ENCODE measurements around the gene SHANK2.
"Not testable (repeated sequence)": the region's sequence is repeated elsewhere in the genome, so short reads cannot be mapped to it uniquely, and the experiment has no call there.

The SHANK2 gene

DNA sequence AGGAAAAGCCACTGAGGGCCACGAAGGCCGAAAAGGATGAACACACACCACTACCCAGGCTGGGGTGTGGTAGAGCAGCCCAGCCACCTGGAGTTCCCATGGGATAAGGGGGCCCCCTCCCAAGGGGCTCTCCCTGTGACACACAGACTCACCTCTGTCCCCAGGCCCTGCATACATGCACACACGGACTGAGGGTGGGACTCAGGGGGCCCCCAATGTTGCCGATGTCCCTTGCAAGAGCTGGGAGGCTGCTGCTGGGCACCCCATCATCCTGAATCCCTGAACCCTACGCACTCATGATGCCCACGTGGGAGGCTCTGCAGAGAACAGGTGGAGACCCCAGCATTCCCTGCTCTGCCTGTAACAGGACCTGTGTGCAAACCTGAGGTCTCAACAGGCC is 14.5 kb downstream of the SHANK2 start:
- no peak for DNase-seq
- Histone ChIP-seq H3K27ac (ENCODE audit: insufficient read depth, low read length, poor library complexity, severe bottlenecking) (no peak overlapping the region), H3K27me3 (replicated peaks; ENCODE audit: control insufficient read depth, insufficient read depth, low read length, poor library complexity, severe bottlenecking) (no peaks in the 10 kb centered on the region), H3K4me1 (ENCODE audit: control insufficient read depth, insufficient read depth, low read length, poor library complexity, severe bottlenecking) (no peaks in the 10 kb centered on the region), H3K9me3 (ENCODE audit: control insufficient read depth, low read length) (no peaks in the 10 kb centered on the region), H3K4me3 (ENCODE audit: insufficient read depth, low read depth, low read length, poor library complexity, severe bottlenecking) (no peak overlapping the region), H3K36me3 (ENCODE audit: control insufficient read depth, insufficient read depth, low read length) (no peaks in the 10 kb centered on the region)

DNA sequence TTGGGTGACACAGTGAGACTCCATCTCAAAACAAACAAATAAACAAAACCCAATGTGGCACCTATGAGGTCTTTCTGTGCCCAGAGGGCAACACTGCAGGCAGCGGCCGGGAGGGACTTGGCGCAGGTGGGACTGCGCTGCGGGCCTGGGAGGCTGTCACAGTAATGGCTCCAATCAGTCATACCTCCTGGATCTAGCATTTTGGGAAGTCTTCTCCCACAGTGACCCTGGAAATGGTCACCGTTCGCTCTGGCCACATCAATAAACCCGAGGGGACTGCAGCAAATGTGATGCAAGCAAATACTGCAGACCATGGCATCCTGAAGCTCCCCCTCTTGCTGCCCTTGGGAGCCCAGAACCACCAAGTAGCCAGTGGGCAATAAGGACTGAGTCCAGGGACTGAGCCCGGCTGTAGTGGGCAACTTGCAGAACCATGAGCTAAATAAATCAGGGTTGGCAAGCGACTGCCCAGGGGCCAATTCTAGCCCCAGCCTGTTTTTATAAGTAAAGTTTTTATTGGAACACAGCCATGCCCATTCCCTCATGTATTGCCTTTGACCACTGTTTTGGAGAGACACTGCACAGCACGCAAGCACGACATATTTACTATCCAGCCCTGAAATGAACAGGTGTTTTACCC is 15.4 kb downstream of the SHANK2 start:
- H3K4me1 ChIP-seq (ENCODE audit: control insufficient read depth, insufficient read depth, low read length, poor library complexity, severe bottlenecking): no peaks in the 10 kb centered on the region
- H3K27ac ChIP-seq (ENCODE audit: insufficient read depth, low read length, poor library complexity, severe bottlenecking): no peak overlapping the region
- H3K36me3 ChIP-seq (ENCODE audit: control insufficient read depth, insufficient read depth, low read length): no peaks in the 10 kb centered on the region
- no peak for DNase-seq
- no peaks in the 10 kb centered on the region for H3K27me3 ChIP-seq (replicated peaks; ENCODE audit: control insufficient read depth, insufficient read depth, low read length, poor library complexity, severe bottlenecking)
- no peak overlapping the region for H3K4me3 ChIP-seq (ENCODE audit: insufficient read depth, low read depth, low read length, poor library complexity, severe bottlenecking)
- no peaks in the 10 kb centered on the region for H3K9me3 ChIP-seq (ENCODE audit: control insufficient read depth, low read length)

DNA sequence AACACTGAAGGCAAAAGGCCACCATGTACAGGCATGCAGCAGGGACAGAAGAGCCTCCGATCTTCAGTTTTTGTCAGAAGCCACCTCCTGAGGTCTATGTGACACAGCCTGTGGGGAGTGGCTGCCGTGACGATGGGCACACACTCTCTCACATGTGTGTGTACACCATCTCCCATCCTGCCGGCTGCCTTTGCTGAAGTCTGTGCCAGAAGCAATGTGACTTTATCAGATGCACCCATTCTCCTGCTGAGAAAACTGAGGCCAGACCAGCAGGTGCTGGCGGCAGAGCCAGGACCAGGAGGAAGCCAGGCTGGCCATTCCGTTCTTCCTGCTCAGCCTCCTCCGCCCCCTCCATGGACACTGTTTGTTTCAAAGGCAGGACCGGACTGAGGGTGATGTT is 16.7 kb downstream of the SHANK2 start:
- no peaks in the 10 kb centered on the region for H3K27me3 ChIP-seq (replicated peaks; ENCODE audit: control insufficient read depth, insufficient read depth, low read length, poor library complexity, severe bottlenecking)
- no peaks in the 10 kb centered on the region for H3K36me3 ChIP-seq (ENCODE audit: control insufficient read depth, insufficient read depth, low read length)
- no peak overlapping the region for H3K27ac ChIP-seq (ENCODE audit: insufficient read depth, low read length, poor library complexity, severe bottlenecking)
- no peak for DNase-seq
- H3K4me3 ChIP-seq (ENCODE audit: insufficient read depth, low read depth, low read length, poor library complexity, severe bottlenecking): no peak overlapping the region
- H3K9me3 ChIP-seq (ENCODE audit: control insufficient read depth, low read length): no peaks in the 10 kb centered on the region
- H3K4me1 ChIP-seq (ENCODE audit: control insufficient read depth, insufficient read depth, low read length, poor library complexity, severe bottlenecking): no peaks in the 10 kb centered on the region

DNA sequence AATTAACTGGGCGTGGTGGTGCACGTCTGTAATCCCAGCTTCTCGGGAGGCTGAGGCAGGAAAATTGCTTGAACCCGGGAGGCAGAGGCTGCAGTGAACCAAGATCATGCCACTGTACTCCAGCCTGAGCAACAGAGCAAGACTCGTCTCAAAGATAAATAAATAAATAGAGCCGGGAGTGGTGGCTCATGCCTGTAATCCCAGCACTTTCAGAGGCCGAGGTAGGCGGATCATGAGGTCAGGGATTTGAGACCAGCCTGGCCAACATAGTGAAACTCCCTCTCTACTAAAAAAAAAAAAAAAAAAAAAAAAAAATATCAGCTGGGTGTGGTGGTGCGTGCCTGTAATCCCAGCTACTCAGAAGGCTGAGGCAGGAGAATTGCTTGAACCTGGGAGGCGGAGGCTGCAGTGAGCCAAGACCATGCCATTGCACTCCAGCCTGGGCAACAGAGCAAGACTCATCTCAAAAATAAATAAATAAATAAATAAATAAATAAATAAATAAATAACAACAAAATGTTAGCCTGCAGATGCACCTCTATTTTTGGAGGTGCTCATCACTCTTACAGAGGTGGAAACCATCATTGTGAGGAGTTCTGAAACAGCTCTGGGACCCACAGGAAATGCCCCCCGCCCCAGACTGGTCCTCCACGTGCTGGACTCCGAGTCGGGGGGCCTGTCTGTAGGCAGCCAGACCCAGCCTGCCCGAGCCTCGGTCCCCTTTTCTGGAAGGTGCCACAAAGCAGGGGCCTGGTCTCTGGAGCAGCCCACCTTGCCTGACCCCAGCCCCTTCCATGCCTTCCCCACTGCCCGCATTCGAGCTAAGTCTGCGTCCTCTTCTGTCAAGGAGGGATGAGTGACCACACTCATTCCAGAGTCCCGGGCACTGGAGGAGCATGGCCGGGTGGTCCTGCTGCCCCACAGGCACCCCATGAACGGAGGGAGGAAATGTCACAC is 18.2 kb downstream of the SHANK2 start:
- not testable (repeated sequence) for DNase-seq; H3K27me3 ChIP-seq (replicated peaks; ENCODE audit: control insufficient read depth, insufficient read depth, low read length, poor library complexity, severe bottlenecking); H3K9me3 ChIP-seq (ENCODE audit: control insufficient read depth, low read length); H3K36me3 ChIP-seq (ENCODE audit: control insufficient read depth, insufficient read depth, low read length); H3K27ac ChIP-seq (ENCODE audit: insufficient read depth, low read length, poor library complexity, severe bottlenecking); H3K4me1 ChIP-seq (ENCODE audit: control insufficient read depth, insufficient read depth, low read length, poor library complexity, severe bottlenecking); H3K4me3 ChIP-seq (ENCODE audit: insufficient read depth, low read depth, low read length, poor library complexity, severe bottlenecking)

DNA sequence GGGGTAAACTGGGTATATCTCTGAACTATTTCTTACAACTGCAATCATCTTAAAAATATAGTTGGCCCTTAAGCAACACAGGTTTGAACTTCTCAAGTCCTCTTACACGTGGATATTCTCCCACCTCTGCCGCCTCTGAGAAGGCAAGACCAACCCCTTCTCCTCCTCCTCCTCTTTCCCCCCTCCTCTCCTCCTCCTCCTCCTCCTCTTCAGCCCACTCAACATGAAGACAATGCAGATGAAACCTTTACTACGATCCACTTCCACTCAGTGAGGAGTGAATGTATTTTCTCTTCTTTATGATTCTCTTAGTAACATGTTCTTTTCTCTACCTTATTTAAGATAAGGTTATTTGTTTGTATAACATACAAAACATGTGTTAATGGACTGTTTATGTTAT is 20.0 kb downstream of the SHANK2 start:
- no peaks in the 10 kb centered on the region for H3K36me3 ChIP-seq (ENCODE audit: control insufficient read depth, insufficient read depth, low read length)
- no peak overlapping the region for H3K27ac ChIP-seq (ENCODE audit: insufficient read depth, low read length, poor library complexity, severe bottlenecking)
- no peaks in the 10 kb centered on the region for H3K9me3 ChIP-seq (ENCODE audit: control insufficient read depth, low read length)
- no peaks in the 10 kb centered on the region for H3K27me3 ChIP-seq (replicated peaks; ENCODE audit: control insufficient read depth, insufficient read depth, low read length, poor library complexity, severe bottlenecking)
- H3K4me3 ChIP-seq (ENCODE audit: insufficient read depth, low read depth, low read length, poor library complexity, severe bottlenecking): no peak overlapping the region
- no peaks in the 10 kb centered on the region for H3K4me1 ChIP-seq (ENCODE audit: control insufficient read depth, insufficient read depth, low read length, poor library complexity, severe bottlenecking)
- no peak for DNase-seq

DNA sequence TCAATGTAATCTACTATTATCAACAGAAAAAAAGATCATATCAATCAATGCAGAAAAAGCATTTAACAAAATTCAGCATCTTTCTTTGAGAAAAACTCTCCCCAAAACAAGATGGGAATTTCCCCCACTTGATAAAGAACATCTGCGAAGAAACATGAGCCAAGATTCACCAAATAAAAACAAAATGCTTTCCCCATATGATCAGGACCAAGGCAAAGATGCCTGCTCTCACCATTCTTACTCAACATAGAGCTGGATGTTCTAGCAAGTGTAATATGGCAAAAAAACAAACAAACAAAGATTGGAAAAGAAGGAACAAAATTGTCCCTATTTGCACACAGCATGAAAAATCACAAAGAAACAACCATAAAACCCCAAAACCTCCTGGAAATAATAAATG is 23.4 kb downstream of the SHANK2 start:
- H3K27me3 ChIP-seq (replicated peaks; ENCODE audit: control insufficient read depth, insufficient read depth, low read length, poor library complexity, severe bottlenecking): no peaks in the 10 kb centered on the region
- no peaks in the 10 kb centered on the region for H3K36me3 ChIP-seq (ENCODE audit: control insufficient read depth, insufficient read depth, low read length)
- H3K4me3 ChIP-seq (ENCODE audit: insufficient read depth, low read depth, low read length, poor library complexity, severe bottlenecking): no peak overlapping the region
- no peak for DNase-seq
- H3K9me3 ChIP-seq (ENCODE audit: control insufficient read depth, low read length): no peaks in the 10 kb centered on the region
- no peak overlapping the region for H3K27ac ChIP-seq (ENCODE audit: insufficient read depth, low read length, poor library complexity, severe bottlenecking)
- H3K4me1 ChIP-seq (ENCODE audit: control insufficient read depth, insufficient read depth, low read length, poor library complexity, severe bottlenecking): no peaks in the 10 kb centered on the region

DNA sequence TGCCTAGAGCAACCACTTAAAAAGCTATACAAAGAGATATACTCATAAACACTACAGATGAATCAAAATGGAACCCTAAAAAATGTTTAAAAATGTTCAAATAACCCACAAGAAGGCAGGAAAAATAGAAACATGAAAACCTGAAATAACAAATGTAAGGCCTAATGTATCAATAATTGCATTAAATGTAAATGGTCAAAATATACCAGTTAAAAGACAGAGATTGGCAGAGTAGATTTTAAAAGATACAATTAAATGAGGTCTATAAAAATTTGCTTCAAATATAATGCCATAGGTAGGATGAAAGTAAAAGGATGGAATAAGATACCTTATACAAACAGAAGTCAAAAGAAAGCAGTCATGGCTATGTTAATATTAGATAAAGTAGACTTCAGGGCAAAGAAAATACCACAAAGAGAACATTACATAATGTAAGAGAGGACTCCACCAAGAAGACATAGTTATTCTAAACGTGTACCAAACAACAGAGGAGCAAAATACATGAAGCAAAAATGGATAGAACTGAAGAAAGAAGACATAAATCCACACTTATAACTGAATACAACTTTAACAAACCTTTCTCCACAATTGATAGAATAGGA is 25.2 kb downstream of the SHANK2 start:
- Histone ChIP-seq H3K9me3 (ENCODE audit: control insufficient read depth, low read length) (no peaks in the 10 kb centered on the region), H3K36me3 (ENCODE audit: control insufficient read depth, insufficient read depth, low read length) (no peaks in the 10 kb centered on the region), H3K27me3 (replicated peaks; ENCODE audit: control insufficient read depth, insufficient read depth, low read length, poor library complexity, severe bottlenecking) (no peaks in the 10 kb centered on the region), H3K4me1 (ENCODE audit: control insufficient read depth, insufficient read depth, low read length, poor library complexity, severe bottlenecking) (no peaks in the 10 kb centered on the region), H3K4me3 (ENCODE audit: insufficient read depth, low read depth, low read length, poor library complexity, severe bottlenecking) (no peak overlapping the region), H3K27ac (ENCODE audit: insufficient read depth, low read length, poor library complexity, severe bottlenecking) (no peak overlapping the region)
- no peak for DNase-seq

DNA sequence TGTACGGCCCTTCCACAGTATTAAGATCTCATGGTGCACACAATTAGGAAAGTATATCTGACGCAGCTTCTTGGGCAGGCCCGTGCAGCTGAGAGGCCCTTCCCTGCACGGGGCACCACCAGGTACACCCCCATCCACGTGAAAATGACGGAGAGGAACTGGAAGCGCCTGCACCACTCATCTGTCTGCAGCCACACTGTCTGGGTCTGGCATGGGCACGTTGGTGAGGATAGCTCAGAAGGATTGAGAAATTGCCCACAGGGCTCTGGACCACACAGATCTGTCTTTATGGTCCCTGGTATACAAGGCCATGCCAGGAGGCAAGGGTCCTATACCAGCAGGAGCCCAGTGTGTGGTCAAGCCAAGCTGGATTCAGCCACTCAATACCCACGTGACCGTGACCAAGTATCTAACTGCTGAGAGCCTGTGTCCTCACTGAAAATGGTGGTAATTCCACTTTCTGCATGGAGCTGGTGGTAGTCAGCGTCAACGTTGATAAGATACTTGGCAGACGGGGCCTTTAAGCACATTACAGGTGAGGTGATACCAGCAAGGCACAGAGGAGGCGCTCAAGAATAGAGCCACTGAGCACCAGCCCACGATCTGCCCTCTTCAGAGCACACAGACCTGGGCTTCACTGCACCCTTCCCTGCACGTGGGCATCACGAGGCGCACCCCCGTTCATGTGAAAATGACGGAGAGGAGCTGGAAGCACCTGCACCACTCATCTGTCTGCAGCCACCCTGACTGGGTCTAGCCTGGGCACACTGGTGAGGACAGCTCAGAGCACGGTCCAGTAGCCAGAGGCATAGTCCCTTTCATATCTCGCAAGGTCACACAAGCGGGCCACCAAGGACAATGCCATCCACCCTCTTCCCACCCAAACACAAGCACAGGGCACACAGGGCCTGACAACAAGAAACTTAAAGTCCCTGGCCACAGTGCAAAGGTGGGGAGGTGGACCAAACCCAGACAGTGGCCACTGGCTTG is 28.4 kb downstream of the SHANK2 start:
- Histone ChIP-seq H3K27me3 (replicated peaks; ENCODE audit: control insufficient read depth, insufficient read depth, low read length, poor library complexity, severe bottlenecking) (no peaks in the 10 kb centered on the region), H3K4me3 (ENCODE audit: insufficient read depth, low read depth, low read length, poor library complexity, severe bottlenecking) (no peak overlapping the region), H3K9me3 (ENCODE audit: control insufficient read depth, low read length) (no peaks in the 10 kb centered on the region), H3K36me3 (ENCODE audit: control insufficient read depth, insufficient read depth, low read length) (no peaks in the 10 kb centered on the region), H3K4me1 (ENCODE audit: control insufficient read depth, insufficient read depth, low read length, poor library complexity, severe bottlenecking) (no peaks in the 10 kb centered on the region), H3K27ac (ENCODE audit: insufficient read depth, low read length, poor library complexity, severe bottlenecking) (no peak overlapping the region)
- no peak for DNase-seq

DNA sequence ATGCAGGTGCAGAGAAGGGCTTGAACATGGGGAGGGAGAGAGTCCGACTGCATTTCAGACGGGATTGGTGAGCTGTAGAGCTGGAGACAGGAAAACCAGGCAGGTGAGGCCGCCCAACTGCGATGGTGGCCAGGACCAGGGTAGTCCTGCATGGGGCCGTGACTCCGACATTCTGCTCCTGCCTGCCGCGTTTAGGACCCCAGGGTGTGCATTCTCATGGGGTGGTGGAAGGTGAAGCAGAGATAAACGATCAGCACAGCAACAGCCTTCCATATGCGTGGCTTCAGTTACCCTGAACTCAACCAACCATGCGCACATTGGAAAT is 29.3 kb downstream of the SHANK2 start:
- DNase-seq: no peak
- Histone ChIP-seq H3K27me3 (replicated peaks; ENCODE audit: control insufficient read depth, insufficient read depth, low read length, poor library complexity, severe bottlenecking) (no peaks in the 10 kb centered on the region), H3K27ac (ENCODE audit: insufficient read depth, low read length, poor library complexity, severe bottlenecking) (no peak overlapping the region), H3K4me3 (ENCODE audit: insufficient read depth, low read depth, low read length, poor library complexity, severe bottlenecking) (no peak overlapping the region), H3K36me3 (ENCODE audit: control insufficient read depth, insufficient read depth, low read length) (no peaks in the 10 kb centered on the region), H3K4me1 (ENCODE audit: control insufficient read depth, insufficient read depth, low read length, poor library complexity, severe bottlenecking) (no peaks in the 10 kb centered on the region), H3K9me3 (ENCODE audit: control insufficient read depth, low read length) (no peaks in the 10 kb centered on the region)

Data from effector memory CD4-positive, alpha-beta T cell (primary cell).